Neural cell (in vitro differentiated cells): ENCODE measurements around the gene PNMA6F. TPM values are rescaled to one million over a fixed set of nuclear protein-coding genes. Genes with fewer than 3 reads are reported as not detected.

ENCODE experiments used
- H2AFZ ChIP-seq: fragments of 200-600, 300-800 bp; sonication (generic), shearing (Covaris generic); 2 replicates; pipeline ENCODE4 v1.6.0; 2014; ENCODE audit warnings: low read depth, mild to moderate bottlenecking, antibody characterized with exemption, low read length, moderate library complexity
- H3F3A ChIP-seq: fragments of 200-600 bp; shearing (Covaris generic); 2 replicates; pipeline ENCODE4 v1.6.1; 2016; ENCODE audit warnings: mild to moderate bottlenecking, moderate library complexity, mixed read lengths, antibody characterized with exemption, low read length; ENCODE audit not compliant: insufficient read depth, poor library complexity, severe bottlenecking
- H3K27ac ChIP-seq: fragments of 200-600, 300-800 bp; sonication (generic), shearing (Covaris generic); 2 replicates; pipeline ENCODE4 v1.5.1; 2014; ENCODE audit warnings: mild to moderate bottlenecking, low read length, moderate library complexity
- H3K27me3 ChIP-seq: fragments of 300-800, 200-600 bp; sonication (generic), shearing (Covaris generic); 2 replicates; pipeline ENCODE4 v1.6.0; 2014; ENCODE audit warnings: mild to moderate bottlenecking, low read depth, low read length, moderate library complexity; ENCODE audit not compliant: insufficient read depth
- H3K36me3 ChIP-seq: fragments of 300-800, 200-600 bp; sonication (generic), shearing (Covaris generic); 2 replicates; pipeline ENCODE4 v1.5.1; 2014; ENCODE audit warnings: mild to moderate bottlenecking, antibody characterized with exemption, low read length, moderate library complexity; ENCODE audit not compliant: insufficient read depth
- H3K4me2 ChIP-seq: fragments of 300-800, 200-600 bp; sonication (generic), shearing (Covaris generic); 2 replicates; pipeline ENCODE4 v1.6.0; 2014; ENCODE audit warnings: mild to moderate bottlenecking, low read length
- H3K4me3 ChIP-seq: fragments of 300-800, 200-600 bp; sonication (generic), shearing (Covaris generic); 2 replicates; pipeline ENCODE4 v1.5.1; 2014; ENCODE audit warnings: mild to moderate bottlenecking, low read length, moderate library complexity
- H3K79me2 ChIP-seq: fragments of 200-600 bp; shearing (Covaris generic); replicated peaks from 2 replicates; pipeline ENCODE4 v1.6.0; 2014; ENCODE audit warnings: mild to moderate bottlenecking, low read length, moderate library complexity; ENCODE audit not compliant: insufficient read depth
- H3K9ac ChIP-seq: fragments of 300-800, 200-600 bp; sonication (generic), shearing (Covaris generic); 2 replicates; pipeline ENCODE4 v1.6.1; 2016; ENCODE audit warnings: mild to moderate bottlenecking, low read length, mixed read lengths
- H3K9me2 ChIP-seq: fragments of 200-600 bp; shearing (Covaris generic); 2 replicates; pipeline ENCODE4 v1.6.1; 2016; ENCODE audit warnings: mild to moderate bottlenecking, low read length, mixed read lengths; ENCODE audit not compliant: insufficient read depth
- H3K9me3 ChIP-seq: fragments of 200-600, 300-800 bp; sonication (generic), shearing (Covaris generic); 2 replicates; pipeline ENCODE4 v1.6.1; 2016; ENCODE audit warnings: mild to moderate bottlenecking, mixed run types, low read length, moderate library complexity, mixed read lengths
- H4K20me1 ChIP-seq: fragments of 200-600 bp; shearing (Covaris generic); 2 replicates; pipeline ENCODE4 v1.6.1; 2016; ENCODE audit warnings: mild to moderate bottlenecking, mixed run types; ENCODE audit not compliant: insufficient read depth
- CTCF ChIP-seq: fragments of 450-650 bp; IDR thresholded peaks from 2 replicates; pipeline ENCODE4 v1.5.1; 2014; ENCODE audit warnings: antibody characterized with exemption, mild to moderate bottlenecking, moderate library complexity; ENCODE audit not compliant: poor library complexity, severe bottlenecking
- EP300 ChIP-seq: fragments of 450-650 bp; conservative IDR thresholded peaks from 2 replicates; pipeline ENCODE4 v1.6.1; 2014; ENCODE audit warnings: antibody characterized with exemption, mild to moderate bottlenecking, moderate library complexity; ENCODE audit not compliant: poor library complexity, severe bottlenecking
- EZH2 ChIP-seq: fragments of 200-600, 300-800 bp; shearing (Covaris generic), sonication (generic); IDR thresholded peaks from 2 replicates; pipeline ENCODE4 v1.6.1; 2014; ENCODE audit warnings: antibody characterized with exemption, low read length, borderline replicate concordance, mild to moderate bottlenecking; ENCODE audit not compliant: insufficient read depth, poor library complexity, severe bottlenecking
- MXI1 ChIP-seq: fragments of 450-650 bp; conservative IDR thresholded peaks from 2 replicates; pipeline ENCODE4 v1.6.1; 2014; ENCODE audit warnings: antibody characterized with exemption, mild to moderate bottlenecking; ENCODE audit not compliant: poor library complexity, severe bottlenecking
- POLR2AphosphoS5 ChIP-seq: IDR thresholded peaks from 2 replicates; pipeline ENCODE4 v1.6.1; 2012
- RAD21 ChIP-seq: fragments of 450-650 bp; conservative IDR thresholded peaks from 2 replicates; pipeline ENCODE4 v1.6.1; 2014; ENCODE audit warnings: antibody characterized with exemption, mild to moderate bottlenecking, moderate library complexity
- SMC3 ChIP-seq: fragments of 450-650 bp; conservative IDR thresholded peaks from 2 replicates; pipeline ENCODE4 v1.6.1; 2014; ENCODE audit warnings: antibody characterized with exemption, mild to moderate bottlenecking, moderate library complexity; ENCODE audit not compliant: poor library complexity
- TAF1 ChIP-seq: IDR thresholded peaks from 2 replicates; pipeline ENCODE4 v1.6.1; 2012; ENCODE audit warnings: low read depth
- polyA plus RNA-seq: library from polyadenylated mRNA; depleted of rRNA; stranded (reverse); fragments of >200 nt; gene quantifications from 2 replicates; pipeline ENCODE4 v1.2.3, GENCODE V29; 2014
- TF ChIP-seq, protein P1 (sequence below): IDR thresholded peaks from 2 replicates; pipeline ENCODE4 v1.6.1; 2012; ENCODE audit warnings: borderline replicate concordance

The PNMA6F gene
- polyA plus RNA-seq, 1 donor from 2014 or later, result 0.77 TPM

- no peaks in the 10 kb centered on the region for H3K36me3 ChIP-seq
- H3K4me3 ChIP-seq, result no peak overlapping the region
- no peaks in the 10 kb centered on the region for H4K20me1 ChIP-seq
- H3K9me3 ChIP-seq, result no peaks in the 10 kb centered on the region
- H3K4me2 ChIP-seq, result no peak overlapping the region
- H3K79me2 ChIP-seq, result no peaks in the 10 kb centered on the region
- H2AFZ ChIP-seq, result no peak overlapping the region
- no peaks in the 10 kb centered on the region for H3F3A ChIP-seq
- H3K9me2 ChIP-seq, result no peaks in the 10 kb centered on the region
- H3K27me3 ChIP-seq, result no peaks in the 10 kb centered on the region
- H3K9ac ChIP-seq, result no peak overlapping the region
- TF ChIP-seq, protein P1, sequence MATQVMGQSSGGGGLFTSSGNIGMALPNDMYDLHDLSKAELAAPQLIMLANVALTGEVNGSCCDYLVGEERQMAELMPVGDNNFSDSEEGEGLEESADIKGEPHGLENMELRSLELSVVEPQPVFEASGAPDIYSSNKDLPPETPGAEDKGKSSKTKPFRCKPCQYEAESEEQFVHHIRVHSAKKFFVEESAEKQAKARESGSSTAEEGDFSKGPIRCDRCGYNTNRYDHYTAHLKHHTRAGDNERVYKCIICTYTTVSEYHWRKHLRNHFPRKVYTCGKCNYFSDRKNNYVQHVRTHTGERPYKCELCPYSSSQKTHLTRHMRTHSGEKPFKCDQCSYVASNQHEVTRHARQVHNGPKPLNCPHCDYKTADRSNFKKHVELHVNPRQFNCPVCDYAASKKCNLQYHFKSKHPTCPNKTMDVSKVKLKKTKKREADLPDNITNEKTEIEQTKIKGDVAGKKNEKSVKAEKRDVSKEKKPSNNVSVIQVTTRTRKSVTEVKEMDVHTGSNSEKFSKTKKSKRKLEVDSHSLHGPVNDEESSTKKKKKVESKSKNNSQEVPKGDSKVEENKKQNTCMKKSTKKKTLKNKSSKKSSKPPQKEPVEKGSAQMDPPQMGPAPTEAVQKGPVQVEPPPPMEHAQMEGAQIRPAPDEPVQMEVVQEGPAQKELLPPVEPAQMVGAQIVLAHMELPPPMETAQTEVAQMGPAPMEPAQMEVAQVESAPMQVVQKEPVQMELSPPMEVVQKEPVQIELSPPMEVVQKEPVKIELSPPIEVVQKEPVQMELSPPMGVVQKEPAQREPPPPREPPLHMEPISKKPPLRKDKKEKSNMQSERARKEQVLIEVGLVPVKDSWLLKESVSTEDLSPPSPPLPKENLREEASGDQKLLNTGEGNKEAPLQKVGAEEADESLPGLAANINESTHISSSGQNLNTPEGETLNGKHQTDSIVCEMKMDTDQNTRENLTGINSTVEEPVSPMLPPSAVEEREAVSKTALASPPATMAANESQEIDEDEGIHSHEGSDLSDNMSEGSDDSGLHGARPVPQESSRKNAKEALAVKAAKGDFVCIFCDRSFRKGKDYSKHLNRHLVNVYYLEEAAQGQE, result no peak
- TF ChIP-seq RAD21, result no peak
- no peak for TF ChIP-seq EZH2
- no peak for TF ChIP-seq TAF1
- no peak for TF ChIP-seq POLR2AphosphoS5
- TF ChIP-seq SMC3, result no peak
- TF ChIP-seq EP300, result no peak
- no peak for TF ChIP-seq CTCF
- no peak for TF ChIP-seq MXI1
- H3K27ac ChIP-seq, result no peak overlapping the region
Measured at GRCh38 chrX:153305972-153306371, 15.6 kb downstream of the PNMA6F start.

- TF ChIP-seq EZH2, result no peak
- TF ChIP-seq, protein P1, result no peak
- no peak for TF ChIP-seq TAF1
- no peak for TF ChIP-seq CTCF
- no peak for TF ChIP-seq EP300
- no peak for TF ChIP-seq POLR2AphosphoS5
- TF ChIP-seq RAD21, result no peak
- Histone ChIP-seq H3K79me2 (no peaks in the 10 kb centered on the region), H3K36me3 (no peaks in the 10 kb centered on the region), H4K20me1 (no peaks in the 10 kb centered on the region), H3K4me3 (no peak overlapping the region), H3K27me3 (no peaks in the 10 kb centered on the region), H3K9me3 (no peaks in the 10 kb centered on the region), H3F3A (no peaks in the 10 kb centered on the region), H2AFZ (no peak overlapping the region), H3K9me2 (no peaks in the 10 kb centered on the region), H3K27ac (no peak overlapping the region), H3K9ac (no peak overlapping the region), H3K4me2 (no peak overlapping the region)
Measured at GRCh38 chrX:153304988-153305736, 16.4 kb downstream of the PNMA6F start.
